ENCODE measurements around the gene HNRNPL. TPM values are rescaled to one million over a fixed set of nuclear protein-coding genes. Genes with fewer than 3 reads are reported as not detected.

Gene HNRNPL
- total RNA-seq, 4 donors from 2014 or later: 173 to 180 (median 174) TPM

- WGBS, 2 donors (ENCODE audit: low coverage in 1 of 2): 80% methylated on average over 8 of the region's 9 CpGs; no CpG with 5 or more reads in 1 of the 2 donors
- no peak for TF ChIP-seq POLR2AphosphoS5 (IDR thresholded peaks at IDR 0.05)
- ATAC-seq: no peak
These were observed 33.5 kb upstream of the HNRNPL start for GRCh38 chr19:38883286-38883685.

DNA sequence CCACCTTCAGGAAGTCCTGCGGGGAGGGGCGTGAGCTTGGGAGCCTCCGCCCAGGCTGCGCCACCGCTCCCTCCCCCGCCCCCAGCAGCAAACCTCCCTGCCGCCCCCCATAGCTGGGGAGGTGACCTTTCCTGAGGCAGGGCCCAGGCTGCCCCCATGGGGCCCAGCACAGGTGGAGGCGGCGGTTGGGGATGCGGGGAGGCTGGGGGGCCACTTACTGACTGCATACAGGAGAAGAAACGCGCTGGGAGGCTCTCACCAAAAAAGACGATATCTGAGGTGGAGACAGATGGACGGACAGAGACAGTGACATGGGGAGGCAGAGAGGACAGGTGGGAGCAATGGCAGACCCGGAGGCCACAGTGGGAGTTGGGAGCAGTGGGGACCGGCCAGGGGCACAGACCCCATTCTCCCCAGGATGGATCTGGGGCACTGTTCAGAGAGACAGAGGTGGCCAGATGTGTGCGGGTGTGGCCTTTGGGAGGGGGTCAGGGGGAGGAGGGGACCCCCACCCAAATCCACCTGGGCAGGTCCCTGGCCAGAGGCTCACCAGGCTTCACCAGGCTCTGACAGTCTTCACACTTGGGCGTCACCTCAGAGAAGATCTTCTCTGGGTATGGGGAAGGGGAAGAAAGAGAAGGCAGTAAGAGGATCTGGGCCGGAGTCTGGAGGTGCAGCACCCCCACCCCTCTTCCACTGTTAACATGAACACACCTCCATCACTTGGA lies 31.3 kb upstream of the HNRNPL start:
- WGBS, 2 donors (ENCODE audit: low coverage in 1 of 2): 77 to 93% methylated on average over 2 to 6 of the region's 19 CpGs
- Histone ChIP-seq H3K27ac (no peak overlapping the region), H3K4me1 (peaks cover 0 to 24% (median 3%) of the 10 kb centered on the region in 3 donors), H3K9me3 (no peaks in the 10 kb centered on the region), H3K27me3 (no peaks in the 10 kb centered on the region), H3K36me3 (peaks cover 0 to 60% of the 10 kb centered on the region in 2 donors), H3K4me3 (no peak overlapping the region)
- no peak for ATAC-seq
- TF ChIP-seq EP300 (IDR thresholded peaks at IDR 0.05) (no peak), POLR2A (IDR thresholded peaks at IDR 0.05) (no peak), POLR2AphosphoS5 (IDR thresholded peaks at IDR 0.05) (no peak)
- TF ChIP-seq, protein P1, sequence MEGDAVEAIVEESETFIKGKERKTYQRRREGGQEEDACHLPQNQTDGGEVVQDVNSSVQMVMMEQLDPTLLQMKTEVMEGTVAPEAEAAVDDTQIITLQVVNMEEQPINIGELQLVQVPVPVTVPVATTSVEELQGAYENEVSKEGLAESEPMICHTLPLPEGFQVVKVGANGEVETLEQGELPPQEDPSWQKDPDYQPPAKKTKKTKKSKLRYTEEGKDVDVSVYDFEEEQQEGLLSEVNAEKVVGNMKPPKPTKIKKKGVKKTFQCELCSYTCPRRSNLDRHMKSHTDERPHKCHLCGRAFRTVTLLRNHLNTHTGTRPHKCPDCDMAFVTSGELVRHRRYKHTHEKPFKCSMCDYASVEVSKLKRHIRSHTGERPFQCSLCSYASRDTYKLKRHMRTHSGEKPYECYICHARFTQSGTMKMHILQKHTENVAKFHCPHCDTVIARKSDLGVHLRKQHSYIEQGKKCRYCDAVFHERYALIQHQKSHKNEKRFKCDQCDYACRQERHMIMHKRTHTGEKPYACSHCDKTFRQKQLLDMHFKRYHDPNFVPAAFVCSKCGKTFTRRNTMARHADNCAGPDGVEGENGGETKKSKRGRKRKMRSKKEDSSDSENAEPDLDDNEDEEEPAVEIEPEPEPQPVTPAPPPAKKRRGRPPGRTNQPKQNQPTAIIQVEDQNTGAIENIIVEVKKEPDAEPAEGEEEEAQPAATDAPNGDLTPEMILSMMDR (IDR thresholded peaks at IDR 0.05): no peak

More at GRCh38 chr19:38883286-38883685, 33.5 kb upstream of the HNRNPL start:
- no peak overlapping the region for H3K27ac ChIP-seq
- H3K4me1 ChIP-seq: peaks cover 0 to 19% (median 3%) of the 10 kb centered on the region in 3 donors
- no peaks in the 10 kb centered on the region for H3K27me3 ChIP-seq
- peaks cover 0 to 78% of the 10 kb centered on the region in 2 donors for H3K36me3 ChIP-seq
- no peak overlapping the region for H3K4me3 ChIP-seq
- no peaks in the 10 kb centered on the region for H3K9me3 ChIP-seq

GRCh38 chr19:38880076-38880881 lies 30.5 kb upstream of the HNRNPL start:
- Histone ChIP-seq H3K27ac (no peak overlapping the region), H3K27me3 (no peaks in the 10 kb centered on the region), H3K9me3 (no peaks in the 10 kb centered on the region), H3K36me3 (peaks cover 0 to 60% of the 10 kb centered on the region in 2 donors), H3K4me1 (peaks cover 0 to 16% (median 3%) of the 10 kb centered on the region in 3 donors), H3K4me3 (no peak overlapping the region)
- TF ChIP-seq POLR2AphosphoS5 (IDR thresholded peaks at IDR 0.05): no peak
- no peak for TF ChIP-seq EP300 (IDR thresholded peaks at IDR 0.05)
- TF ChIP-seq POLR2A (IDR thresholded peaks at IDR 0.05): no peak
- no peak for ATAC-seq
- WGBS, 2 donors (ENCODE audit: low coverage in 1 of 2): 83 to 90% methylated on average over 2 to 5 of the region's 19 CpGs

GRCh38 chr19:38879400-38879751 lies 29.6 kb upstream of the HNRNPL start:
- H3K4me3 ChIP-seq: no peak overlapping the region
- TF ChIP-seq, protein P1 (IDR thresholded peaks at IDR 0.05): no peak
- TF ChIP-seq POLR2A (IDR thresholded peaks at IDR 0.05) (no peak), EP300 (IDR thresholded peaks at IDR 0.05) (no peak), POLR2AphosphoS5 (IDR thresholded peaks at IDR 0.05) (no peak)
- no peaks in the 10 kb centered on the region for H3K27me3 ChIP-seq
- H3K4me1 ChIP-seq: peaks cover 0 to 14% (median 3%) of the 10 kb centered on the region in 3 donors
- H3K9me3 ChIP-seq: no peaks in the 10 kb centered on the region
- H3K27ac ChIP-seq: no peak overlapping the region
- WGBS, 2 donors (ENCODE audit: low coverage in 1 of 2): 83% methylated on average over 2 of the region's 11 CpGs; no CpG with 5 or more reads in 1 of the 2 donors
- peaks cover 0 to 54% of the 10 kb centered on the region in 2 donors for H3K36me3 ChIP-seq
- ATAC-seq: no peak

- Histone ChIP-seq H3K9me3 (no peaks in the 10 kb centered on the region), H3K27ac (peak overlapping the region in 3 of 4 donors; percentile 3 to 43 (median 41)), H3K27me3 (no peaks in the 10 kb centered on the region), H3K4me3 (no peak overlapping the region), H3K36me3 (peaks cover 0 to 54% of the 10 kb centered on the region in 2 donors), H3K4me1 (peaks cover 0 to 14% (median 3%) of the 10 kb centered on the region in 3 donors)
- 20% methylated on average over 1 of the region's 16 CpGs; no CpG with 5 or more reads in 1 of the 2 donors for WGBS, 2 donors (ENCODE audit: low coverage in 1 of 2)
- TF ChIP-seq, protein P1 (IDR thresholded peaks at IDR 0.05): no peak
- no peak for TF ChIP-seq POLR2A (IDR thresholded peaks at IDR 0.05)
- TF ChIP-seq POLR2AphosphoS5 (IDR thresholded peaks at IDR 0.05): no peak
- TF ChIP-seq EP300 (IDR thresholded peaks at IDR 0.05): no peak
- no peak for ATAC-seq
These were observed 29.0 kb upstream of the HNRNPL start for GRCh38 chr19:38878575-38879399.
